HEK293 (cell line): ENCODE measurements around the gene HTR2A.
"Not testable (repeated sequence)": the region's sequence is repeated elsewhere in the genome, so short reads cannot be mapped to it uniquely, and the experiment has no call there.

Experiments used
- CTCF ChIA-PET: fragments of 350-600 bp; formaldehyde crosslinking; extraction: SDS; loops from one replicate; lab custom pipeline; 2021; ENCODE audit warnings: antibody characterized with exemption; lab: Yijun Ruan, JAX
- POLR2A ChIA-PET: fragments of 300-600 bp; formaldehyde crosslinking; extraction: SDS; loops from one replicate; lab custom pipeline; 2020; ENCODE audit warnings: antibody characterized with exemption, inconsistent platforms; lab: Yijun Ruan, JAX
- H3K27ac ChIP-seq: fragments of 200-500 bp; sonication (Bioruptor generic); 2 replicates; pipeline ENCODE4 v1.5.1; 2014; ENCODE audit warnings: low read depth, low read length, control low read depth, inconsistent platforms; ENCODE audit errors: extremely low read depth
- H3K36me3 ChIP-seq, 2 experiments: fragments of 200-500 bp in 1 of 2; sonication (Bioruptor generic) in 1 of 2; 1 replicate in 1 of 2; 2 replicates in 1 of 2; pipeline ENCODE4 v1.5.1; 2014 to 2017; ENCODE audit warnings: inconsistent platforms in 2 of 2, low read length in 2 of 2; ENCODE audit not compliant: control insufficient read depth in 2 of 2, insufficient read depth in 1 of 2
- H3K4me1 ChIP-seq: fragments of 200-500 bp; sonication (Bioruptor generic); 2 replicates; pipeline ENCODE4 v1.5.1; 2014; ENCODE audit warnings: mild to moderate bottlenecking, low read length, inconsistent platforms; ENCODE audit not compliant: control insufficient read depth, insufficient read depth
- H3K4me3 ChIP-seq: 2 replicates; pipeline ENCODE4 v1.5.1; 2011; ENCODE audit warnings: low read depth, mild to moderate bottlenecking, control low read depth, low read length, moderate library complexity
- H3K9me3 ChIP-seq: fragments of 200-500 bp; sonication (Bioruptor generic); 2 replicates; pipeline ENCODE4 v1.5.1; 2014; ENCODE audit warnings: low read depth, low read length, inconsistent platforms; ENCODE audit not compliant: control insufficient read depth, insufficient read depth
- PRDM10 ChIP-seq: fragments of 450-650 bp; formaldehyde crosslinking; IDR thresholded peaks from 2 replicates; pipeline ENCODE4 v1.5.1; 2016; ENCODE audit warnings: missing biosample characterization, missing genetic modification characterization
- SCRT2 ChIP-seq: fragments of 450-650 bp; formaldehyde crosslinking; IDR thresholded peaks from 2 replicates; pipeline ENCODE4 v1.5.1; 2016; ENCODE audit warnings: missing biosample characterization, missing genetic modification characterization
- SP7 ChIP-seq: fragments of 450-650 bp; formaldehyde crosslinking; IDR thresholded peaks from 2 replicates; pipeline ENCODE4 v1.5.1; 2016; ENCODE audit warnings: missing biosample characterization, missing genetic modification characterization
- ZBTB21 ChIP-seq: fragments of 450-650 bp; formaldehyde crosslinking; IDR thresholded peaks from 2 replicates; pipeline ENCODE4 v1.5.1; 2017; ENCODE audit warnings: missing biosample characterization, missing genetic modification characterization
- ZBTB8A ChIP-seq: fragments of 450-650 bp; formaldehyde crosslinking; IDR thresholded peaks from 2 replicates; pipeline ENCODE4 v1.5.1; 2016; ENCODE audit warnings: missing biosample characterization, missing genetic modification characterization
- ZFHX2 ChIP-seq: fragments of 450-650 bp; formaldehyde crosslinking; conservative IDR thresholded peaks from 2 replicates; pipeline ENCODE4 v1.5.1; 2016; ENCODE audit warnings: missing biosample characterization, missing genetic modification characterization
- ZFP69B ChIP-seq: fragments of 450-650 bp; formaldehyde crosslinking; IDR thresholded peaks from 2 replicates; pipeline ENCODE4 v1.5.1; 2016; ENCODE audit warnings: missing biosample characterization, missing genetic modification characterization
- ZNF112 ChIP-seq: fragments of 450-650 bp; formaldehyde crosslinking; IDR thresholded peaks from 2 replicates; pipeline ENCODE4 v1.5.0; 2017; ENCODE audit warnings: missing biosample characterization, missing genetic modification characterization
- ZNF19 ChIP-seq: fragments of 450-650 bp; formaldehyde crosslinking; IDR thresholded peaks from 2 replicates; pipeline ENCODE4; 2016; ENCODE audit warnings: missing biosample characterization, missing genetic modification characterization, low read depth
- ZNF248 ChIP-seq: fragments of 450-650 bp; formaldehyde crosslinking; IDR thresholded peaks from 2 replicates; pipeline ENCODE4 v1.5.1; 2017; ENCODE audit warnings: missing biosample characterization, missing genetic modification characterization
- ZNF362 ChIP-seq: fragments of 450-650 bp; formaldehyde crosslinking; IDR thresholded peaks from 2 replicates; pipeline ENCODE4 v1.5.1; 2016; ENCODE audit warnings: missing biosample characterization, missing genetic modification characterization
- ZNF560 ChIP-seq: fragments of 450-650 bp; formaldehyde crosslinking; IDR thresholded peaks from 2 replicates; pipeline ENCODE4 v1.5.1; 2017; ENCODE audit warnings: missing biosample characterization, missing genetic modification characterization, borderline replicate concordance
- ZNF658 ChIP-seq: fragments of 450-650 bp; formaldehyde crosslinking; IDR thresholded peaks from 2 replicates; pipeline ENCODE4; 2016; ENCODE audit warnings: missing biosample characterization, missing genetic modification characterization
- ZNF664 ChIP-seq: fragments of 450-650 bp; formaldehyde crosslinking; IDR thresholded peaks from 2 replicates; pipeline ENCODE4 v1.5.1; 2016; ENCODE audit warnings: missing biosample characterization, missing genetic modification characterization
- ZSCAN30 ChIP-seq: fragments of 450-650 bp; IDR thresholded peaks from 2 replicates; pipeline ENCODE4 v1.5.1; 2018; ENCODE audit warnings: missing biosample characterization, mild to moderate bottlenecking, missing genetic modification characterization, moderate library complexity
- TF ChIP-seq, protein P1 (sequence below): fragments of 450-650 bp; IDR thresholded peaks from 2 replicates; pipeline ENCODE4 v1.5.1; 2018; ENCODE audit warnings: missing biosample characterization, mild to moderate bottlenecking, missing genetic modification characterization
- TF ChIP-seq, protein P2 (sequence below): fragments of 450-650 bp; formaldehyde crosslinking; IDR thresholded peaks from 2 replicates; pipeline ENCODE4 v1.5.1; 2016; ENCODE audit warnings: missing biosample characterization, missing genetic modification characterization
- TF ChIP-seq, protein P3 (sequence below): fragments of 450-650 bp; formaldehyde crosslinking; conservative IDR thresholded peaks from 2 replicates; pipeline ENCODE4 v1.5.1; 2016; ENCODE audit warnings: low read depth, missing biosample characterization, missing genetic modification characterization

The HTR2A gene

DNA sequence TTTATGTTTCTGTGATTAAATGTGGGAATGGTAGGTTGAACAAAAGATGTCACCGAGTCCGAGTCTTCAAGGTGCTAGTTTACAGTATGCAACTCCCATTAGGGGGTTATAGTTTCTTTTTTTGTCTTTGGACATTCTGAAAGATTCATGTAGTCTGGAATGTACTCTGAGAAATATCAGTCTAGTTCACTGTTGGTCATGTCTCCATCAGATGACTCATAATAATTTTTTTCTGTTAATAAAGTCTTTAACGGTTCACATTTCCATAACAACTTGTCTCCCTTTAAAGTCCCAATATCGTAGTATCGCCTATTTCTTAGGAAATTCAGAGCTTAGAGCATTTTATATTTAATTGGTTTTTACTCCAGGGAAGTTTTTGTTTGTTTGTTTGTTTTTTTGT, 86.4 kb downstream of the HTR2A start (continued):
- no peak for TF ChIP-seq PRDM10
- TF ChIP-seq SP7 (tag by site-specific recombination): no peak
- TF ChIP-seq, protein P1, sequence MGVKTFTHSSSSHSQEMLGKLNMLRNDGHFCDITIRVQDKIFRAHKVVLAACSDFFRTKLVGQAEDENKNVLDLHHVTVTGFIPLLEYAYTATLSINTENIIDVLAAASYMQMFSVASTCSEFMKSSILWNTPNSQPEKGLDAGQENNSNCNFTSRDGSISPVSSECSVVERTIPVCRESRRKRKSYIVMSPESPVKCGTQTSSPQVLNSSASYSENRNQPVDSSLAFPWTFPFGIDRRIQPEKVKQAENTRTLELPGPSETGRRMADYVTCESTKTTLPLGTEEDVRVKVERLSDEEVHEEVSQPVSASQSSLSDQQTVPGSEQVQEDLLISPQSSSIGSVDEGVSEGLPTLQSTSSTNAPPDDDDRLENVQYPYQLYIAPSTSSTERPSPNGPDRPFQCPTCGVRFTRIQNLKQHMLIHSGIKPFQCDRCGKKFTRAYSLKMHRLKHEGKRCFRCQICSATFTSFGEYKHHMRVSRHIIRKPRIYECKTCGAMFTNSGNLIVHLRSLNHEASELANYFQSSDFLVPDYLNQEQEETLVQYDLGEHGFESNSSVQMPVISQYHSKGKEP (tag by site-specific recombination): no peak
- no peak for TF ChIP-seq ZNF19 (tag by site-specific recombination)
- TF ChIP-seq ZSCAN30: no peak

GRCh38 chr13:46804921-46805320, 91.9 kb downstream of the HTR2A start:
- H3K36me3 ChIP-seq, H3K4me1 ChIP-seq, H3K9me3 ChIP-seq, H3K27ac ChIP-seq, POLR2A ChIA-PET, H3K4me3 ChIP-seq: not testable (repeated sequence)
- CTCF ChIA-PET: interaction anchor here (0.7 kb wide), 1 partner anchor 61 kb away, joined by 5 read pairs; no protein-coding TSS in a partner anchor

DNA sequence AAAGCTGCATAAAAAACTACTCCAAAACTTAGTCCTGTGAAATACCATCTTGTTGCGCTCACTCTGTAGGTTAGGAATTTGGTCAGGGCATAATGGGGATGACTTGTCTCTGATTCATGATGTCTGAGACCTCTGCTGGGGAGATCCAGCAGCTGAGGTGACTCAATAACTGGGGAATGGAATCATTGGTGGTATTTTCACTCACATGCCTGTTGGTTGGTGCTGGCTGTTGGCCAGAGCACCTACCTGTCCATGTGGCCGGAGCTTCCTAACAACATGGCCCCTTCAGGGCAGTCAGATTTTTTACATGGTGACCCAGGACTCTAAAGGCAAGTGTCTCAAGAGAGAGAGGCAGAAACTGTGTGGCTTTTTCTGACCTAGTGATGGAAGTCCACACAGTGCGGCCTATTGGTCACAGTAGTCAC, 92.5 kb downstream of the HTR2A start:
- Histone ChIP-seq H3K27ac (no peak overlapping the region), H3K36me3 (no peaks in the 10 kb centered on the region), H3K9me3 (no peaks in the 10 kb centered on the region), H3K4me1 (no peaks in the 10 kb centered on the region), H3K4me3 (no peak overlapping the region)
- CTCF ChIA-PET: interaction anchor here (0.7 kb wide), 1 partner anchor 241 kb away, joined by 4 read pairs; no protein-coding TSS in a partner anchor
- POLR2A ChIA-PET: no interaction called here
- no peak for TF ChIP-seq ZNF664 (tag by site-specific recombination)
- TF ChIP-seq ZNF658: no peak
- TF ChIP-seq ZNF362 (tag by site-specific recombination): no peak
- TF ChIP-seq, protein P2, sequence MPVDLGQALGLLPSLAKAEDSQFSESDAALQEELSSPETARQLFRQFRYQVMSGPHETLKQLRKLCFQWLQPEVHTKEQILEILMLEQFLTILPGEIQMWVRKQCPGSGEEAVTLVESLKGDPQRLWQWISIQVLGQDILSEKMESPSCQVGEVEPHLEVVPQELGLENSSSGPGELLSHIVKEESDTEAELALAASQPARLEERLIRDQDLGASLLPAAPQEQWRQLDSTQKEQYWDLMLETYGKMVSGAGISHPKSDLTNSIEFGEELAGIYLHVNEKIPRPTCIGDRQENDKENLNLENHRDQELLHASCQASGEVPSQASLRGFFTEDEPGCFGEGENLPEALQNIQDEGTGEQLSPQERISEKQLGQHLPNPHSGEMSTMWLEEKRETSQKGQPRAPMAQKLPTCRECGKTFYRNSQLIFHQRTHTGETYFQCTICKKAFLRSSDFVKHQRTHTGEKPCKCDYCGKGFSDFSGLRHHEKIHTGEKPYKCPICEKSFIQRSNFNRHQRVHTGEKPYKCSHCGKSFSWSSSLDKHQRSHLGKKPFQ (tag by site-specific recombination): no peak
- no peak for TF ChIP-seq ZNF248
- TF ChIP-seq SCRT2 (tag by site-specific recombination): no peak
- TF ChIP-seq ZBTB21 (tag by site-specific recombination): no peak

GRCh38 chr13:46803586-46803985, 93.3 kb downstream of the HTR2A start:
- no peaks in the 10 kb centered on the region for H3K4me1 ChIP-seq
- H3K9me3 ChIP-seq: no peaks in the 10 kb centered on the region
- H3K4me3 ChIP-seq: no peak overlapping the region
- CTCF ChIA-PET: no interaction called here
- H3K27ac ChIP-seq: no peak overlapping the region
- POLR2A ChIA-PET: no interaction called here
- no peaks in the 10 kb centered on the region for H3K36me3 ChIP-seq
- TF ChIP-seq ZFHX2 (tag by site-specific recombination) (no peak), ZNF560 (no peak), ZFP69B (no peak), ZBTB8A (tag by site-specific recombination) (no peak), ZNF112 (no peak)
- TF ChIP-seq, protein P3, sequence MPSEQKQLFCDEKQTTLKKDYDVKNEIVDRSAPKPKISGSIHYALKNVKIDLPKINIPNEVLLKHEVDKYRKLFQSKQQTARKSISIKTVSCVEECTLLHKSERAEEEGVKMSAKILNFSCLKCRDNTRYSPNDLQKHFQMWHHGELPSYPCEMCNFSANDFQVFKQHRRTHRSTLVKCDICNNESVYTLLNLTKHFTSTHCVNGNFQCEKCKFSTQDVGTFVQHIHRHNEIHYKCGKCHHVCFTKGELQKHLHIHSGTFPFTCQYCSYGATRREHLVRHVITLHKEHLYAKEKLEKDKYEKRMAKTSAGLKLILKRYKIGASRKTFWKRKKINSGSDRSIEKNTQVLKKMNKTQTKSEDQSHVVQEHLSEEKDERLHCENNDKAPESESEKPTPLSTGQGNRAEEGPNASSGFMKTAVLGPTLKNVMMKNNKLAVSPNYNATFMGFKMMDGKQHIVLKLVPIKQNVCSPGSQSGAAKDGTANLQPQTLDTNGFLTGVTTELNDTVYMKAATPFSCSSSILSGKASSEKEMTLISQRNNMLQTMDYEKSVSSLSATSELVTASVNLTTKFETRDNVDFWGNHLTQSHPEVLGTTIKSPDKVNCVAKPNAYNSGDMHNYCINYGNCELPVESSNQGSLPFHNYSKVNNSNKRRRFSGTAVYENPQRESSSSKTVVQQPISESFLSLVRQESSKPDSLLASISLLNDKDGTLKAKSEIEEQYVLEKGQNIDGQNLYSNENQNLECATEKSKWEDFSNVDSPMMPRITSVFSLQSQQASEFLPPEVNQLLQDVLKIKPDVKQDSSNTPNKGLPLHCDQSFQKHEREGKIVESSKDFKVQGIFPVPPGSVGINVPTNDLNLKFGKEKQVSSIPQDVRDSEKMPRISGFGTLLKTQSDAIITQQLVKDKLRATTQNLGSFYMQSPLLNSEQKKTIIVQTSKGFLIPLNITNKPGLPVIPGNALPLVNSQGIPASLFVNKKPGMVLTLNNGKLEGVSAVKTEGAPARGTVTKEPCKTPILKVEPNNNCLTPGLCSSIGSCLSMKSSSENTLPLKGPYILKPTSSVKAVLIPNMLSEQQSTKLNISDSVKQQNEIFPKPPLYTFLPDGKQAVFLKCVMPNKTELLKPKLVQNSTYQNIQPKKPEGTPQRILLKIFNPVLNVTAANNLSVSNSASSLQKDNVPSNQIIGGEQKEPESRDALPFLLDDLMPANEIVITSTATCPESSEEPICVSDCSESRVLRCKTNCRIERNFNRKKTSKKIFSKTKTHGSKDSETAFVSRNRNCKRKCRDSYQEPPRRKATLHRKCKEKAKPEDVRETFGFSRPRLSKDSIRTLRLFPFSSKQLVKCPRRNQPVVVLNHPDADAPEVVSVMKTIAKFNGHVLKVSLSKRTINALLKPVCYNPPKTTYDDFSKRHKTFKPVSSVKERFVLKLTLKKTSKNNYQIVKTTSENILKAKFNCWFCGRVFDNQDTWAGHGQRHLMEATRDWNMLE: no peak
